ENCODE results near the gene FCGR3A.
A peak's percentile ranks its signal among the peaks of the same experiment; 100 is the strongest.
"Not testable (repeated sequence)": the region's sequence is repeated elsewhere in the genome, so short reads cannot be mapped to it uniquely, and the experiment has no call there.

FCGR3A gene

DNA sequence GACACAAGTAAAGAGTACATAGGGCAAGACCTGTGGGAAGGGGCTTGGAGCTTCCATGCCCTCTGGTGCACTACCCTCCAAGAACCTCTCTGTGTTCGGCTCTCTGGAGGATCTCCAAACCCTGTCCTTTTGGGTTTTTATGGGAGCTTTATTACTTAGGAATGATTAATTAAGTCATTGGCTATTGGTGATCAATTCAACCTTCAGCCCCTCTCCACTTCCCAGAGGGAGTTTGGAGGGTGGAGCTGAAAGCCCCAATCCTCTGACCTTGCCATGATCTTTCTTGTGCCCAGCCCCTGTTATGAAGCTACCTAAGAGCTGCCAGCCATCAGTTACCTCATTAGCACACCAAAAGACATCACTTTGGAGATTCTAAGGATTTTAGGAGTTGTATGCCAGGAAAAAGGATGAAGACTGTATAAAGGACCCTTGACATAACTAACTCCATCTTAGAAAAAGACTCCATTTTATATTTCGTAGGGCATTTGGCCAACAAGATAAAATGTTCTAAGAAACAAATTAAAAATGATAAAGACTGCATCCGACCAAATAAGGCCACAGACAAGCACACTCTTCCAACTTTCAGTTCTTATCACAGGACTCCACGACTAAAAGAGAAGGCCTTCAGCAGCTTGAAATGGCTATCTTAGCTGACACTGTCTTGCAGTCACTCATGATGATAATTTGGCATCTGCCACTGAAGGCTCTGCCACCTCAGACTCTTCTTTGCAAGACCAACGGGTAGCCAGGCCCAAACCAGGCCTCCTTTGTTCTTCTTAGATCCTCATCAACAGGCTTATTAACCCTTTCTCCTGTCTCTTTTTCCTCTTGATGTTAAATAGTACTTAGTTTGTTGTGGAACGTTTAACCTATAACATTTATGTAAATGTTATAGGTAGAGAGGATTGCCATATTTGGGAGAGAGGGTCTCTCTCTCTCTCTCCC is 8.2 kb upstream of the FCGR3A start:
- DNase-seq (ENCODE audit: low spot score); FAIRE-seq: not testable (repeated sequence)

DNA sequence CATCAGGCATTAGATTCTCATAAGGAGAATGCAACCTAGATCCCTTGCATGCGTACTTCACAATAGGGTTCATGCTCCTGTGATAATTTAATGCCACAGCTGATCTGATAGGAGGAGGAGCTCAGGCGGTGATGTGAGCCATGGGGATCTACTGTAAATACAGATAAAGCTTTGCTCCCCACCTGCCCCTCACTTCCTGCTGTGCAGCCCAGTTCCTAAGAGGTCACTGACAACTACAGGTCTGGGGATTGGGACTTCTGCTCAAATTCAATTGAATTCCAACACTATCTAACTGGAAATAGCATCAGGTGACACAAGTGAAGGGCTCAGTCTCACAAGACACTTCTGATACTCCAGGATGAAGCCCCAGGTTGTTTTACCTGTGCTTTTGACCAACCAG is 7.4 kb upstream of the FCGR3A start:
- not testable (repeated sequence) for DNase-seq (ENCODE audit: low spot score)

DNA sequence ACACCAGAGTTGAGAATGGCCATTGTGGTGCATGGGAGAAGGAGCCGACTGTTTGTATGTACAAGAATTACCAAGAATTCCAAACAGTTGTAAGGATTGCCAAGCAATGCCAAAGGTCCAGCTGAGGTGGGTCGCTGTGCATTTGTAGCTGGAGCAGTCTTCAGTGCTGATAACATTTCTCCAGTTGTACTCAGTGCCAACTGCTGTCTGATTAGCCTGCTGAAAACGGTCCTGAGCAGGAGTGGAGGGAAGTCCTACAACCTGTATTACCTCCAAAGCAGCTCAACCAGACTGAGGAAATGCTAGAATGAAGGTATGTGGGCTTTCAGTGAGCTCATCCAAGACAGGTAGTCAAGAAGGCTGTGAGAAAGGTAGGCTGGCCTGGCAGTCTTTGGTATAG is 6.5 kb upstream of the FCGR3A start:
- not testable (repeated sequence) for DNase-seq (ENCODE audit: low spot score)

More for the DNA sequence above, 7.4 kb upstream of the FCGR3A start:
- not testable (repeated sequence) for FAIRE-seq

DNA sequence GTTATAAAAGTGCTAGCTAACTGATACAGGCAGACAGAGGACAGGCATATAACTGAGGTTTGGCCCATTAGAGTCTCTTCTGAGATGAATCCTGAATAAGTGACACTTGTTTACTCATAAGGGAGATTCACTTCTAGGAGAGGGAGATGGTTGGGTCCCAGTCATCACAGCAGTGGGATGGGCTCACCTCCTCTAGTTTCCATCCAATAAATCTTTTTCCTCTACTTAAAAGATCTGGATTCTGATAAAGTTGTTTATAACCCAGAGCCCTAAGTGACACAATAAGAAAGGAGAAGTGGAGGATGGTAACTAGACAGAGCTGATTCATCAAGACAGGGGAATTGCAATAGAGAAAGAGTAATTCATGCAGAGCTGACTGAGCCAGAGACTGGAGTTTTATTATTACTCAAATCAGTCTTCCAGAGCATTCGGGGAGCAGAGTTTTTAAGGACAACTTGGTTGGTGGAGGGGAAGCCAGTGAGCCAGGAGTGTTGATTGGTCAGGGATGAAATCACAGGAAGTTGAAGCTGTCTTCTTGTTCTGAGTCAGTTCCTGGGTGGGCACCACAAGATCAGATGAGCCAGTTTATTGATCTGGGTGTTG is 5.3 kb upstream of the FCGR3A start:
- DNase-seq (ENCODE audit: low spot score); FAIRE-seq: not testable (repeated sequence)

More for the DNA sequence above, 6.5 kb upstream of the FCGR3A start:
- FAIRE-seq: not testable (repeated sequence)

DNA sequence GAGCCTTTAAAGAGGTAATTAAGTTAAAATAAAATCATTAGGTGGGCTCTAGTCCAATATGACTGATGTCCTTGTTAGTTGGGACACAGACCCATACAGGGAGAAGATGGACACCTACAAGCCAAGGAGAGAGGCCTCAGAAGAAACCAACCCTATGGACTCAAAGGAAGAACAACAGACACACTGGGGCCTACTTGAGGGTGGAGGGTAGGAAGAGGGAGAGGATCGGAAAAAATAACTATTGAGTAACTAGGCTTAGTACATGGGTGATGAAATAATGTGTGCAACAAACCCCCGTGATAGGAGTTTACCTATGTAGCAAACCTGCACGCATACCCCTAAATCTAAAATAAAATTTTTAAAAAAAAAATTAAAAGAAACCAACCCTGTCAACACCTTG is 4.7 kb upstream of the FCGR3A start:
- not testable (repeated sequence) for FAIRE-seq; DNase-seq (ENCODE audit: low spot score)

DNA sequence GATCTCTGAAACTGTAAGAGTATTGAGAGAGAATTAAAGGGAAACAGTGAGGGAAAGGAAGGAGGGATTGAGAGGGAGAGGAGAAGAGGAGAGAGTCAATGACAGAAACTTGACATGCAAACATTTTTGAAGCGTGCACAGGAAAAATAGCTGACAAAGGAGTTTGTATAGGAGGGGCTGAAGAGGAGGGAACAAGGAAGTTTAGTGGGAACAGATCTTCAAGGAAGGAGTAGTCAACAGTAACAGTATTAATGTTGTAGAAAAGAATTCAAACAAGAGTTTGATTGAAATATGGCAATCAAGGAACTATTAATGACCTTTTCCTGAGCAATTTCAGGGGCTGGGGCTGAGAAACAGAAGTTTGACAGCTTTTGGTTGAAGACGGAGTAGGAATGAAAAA is 4.0 kb upstream of the FCGR3A start:
- not testable (repeated sequence) for DNase-seq (ENCODE audit: low spot score); FAIRE-seq

DNA sequence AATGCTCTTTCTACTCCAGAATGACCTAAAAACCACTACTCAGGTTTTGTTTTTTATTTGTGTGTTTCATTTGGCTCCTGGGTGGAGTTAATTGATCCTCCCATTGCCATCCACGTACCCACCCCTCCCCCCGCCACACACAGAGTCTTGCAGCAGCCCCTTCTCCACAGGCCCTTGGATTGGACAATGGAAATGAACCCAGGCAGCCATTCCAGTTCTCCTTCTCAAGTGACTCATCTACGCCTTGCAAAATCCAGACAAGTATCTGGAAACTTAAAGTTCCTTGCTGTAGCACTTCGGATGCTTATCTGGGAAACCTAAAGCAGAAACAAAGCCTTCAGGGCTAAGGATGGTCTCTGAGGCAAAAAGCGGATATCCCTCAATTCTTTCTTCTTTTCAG is 1.3 kb upstream of the FCGR3A start:
- DNase-seq (ENCODE audit: low spot score); FAIRE-seq: not testable (repeated sequence)

DNA sequence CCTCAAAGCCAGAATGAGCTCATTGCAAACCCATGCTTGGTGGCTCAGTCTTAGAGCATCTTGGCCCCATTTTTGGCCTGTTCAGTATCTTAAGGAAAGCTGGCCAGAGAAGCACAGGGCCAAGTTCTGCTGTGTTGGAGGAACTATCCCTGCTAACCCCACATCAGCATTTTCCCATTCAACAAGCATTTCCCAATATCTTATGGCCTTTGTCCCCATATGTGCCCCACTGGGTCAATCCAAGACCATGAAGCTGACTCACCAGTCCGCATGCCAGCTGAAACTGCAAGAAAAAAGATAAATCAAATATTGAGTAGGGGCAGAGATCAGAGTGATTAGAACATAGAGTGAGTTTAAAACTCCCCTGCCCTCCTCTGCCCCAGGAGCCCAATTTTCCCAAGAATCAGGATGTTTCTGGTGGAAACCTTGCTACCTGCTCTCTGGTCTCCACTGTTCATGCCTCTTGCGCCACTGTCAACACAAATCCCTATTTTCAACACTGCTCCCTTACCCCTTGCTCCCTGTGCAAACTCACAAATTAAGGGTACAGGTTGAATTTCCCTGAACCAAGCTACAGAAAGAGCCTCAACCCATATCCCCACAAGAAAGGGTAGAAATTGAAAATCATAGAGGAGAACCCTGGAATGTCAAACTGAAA is 740 bp downstream of the FCGR3A start:
- FAIRE-seq; DNase-seq (ENCODE audit: low spot score): not testable (repeated sequence)

DNA sequence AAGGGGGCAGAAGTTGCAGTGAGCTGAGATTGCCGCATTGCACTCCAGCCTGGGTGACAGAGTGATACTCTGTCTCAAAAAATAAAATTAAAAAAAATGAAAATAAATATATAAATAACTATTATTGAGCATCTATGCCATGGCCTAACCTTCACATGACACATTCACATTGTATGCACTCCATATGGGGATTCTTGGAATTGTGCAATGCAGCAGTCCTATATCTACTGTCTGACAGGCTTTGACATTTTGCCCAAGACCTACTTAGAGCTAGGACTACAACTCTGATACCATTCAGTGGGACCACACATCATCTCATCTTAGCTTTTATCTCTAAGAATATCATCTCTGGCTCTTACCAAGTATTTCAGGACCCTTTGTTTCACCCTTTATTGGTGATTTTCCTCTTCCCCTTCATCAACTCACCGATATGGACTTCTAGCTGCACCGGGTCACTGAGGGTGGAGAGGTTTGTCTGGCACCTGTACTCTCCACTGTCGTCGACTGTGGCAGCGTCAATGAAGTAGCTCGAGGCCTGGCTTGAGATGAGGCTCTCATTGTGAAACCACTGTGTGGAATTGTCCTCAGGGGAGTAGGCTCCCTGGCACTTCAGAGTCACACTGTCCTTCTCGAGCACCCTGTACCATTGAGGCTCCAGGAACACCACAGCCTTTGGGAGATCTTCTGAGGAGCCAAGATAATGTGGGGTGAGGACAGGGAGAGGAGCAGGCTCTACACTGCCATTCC is 1.4 kb downstream of the FCGR3A start:
- FAIRE-seq; DNase-seq (ENCODE audit: low spot score): not testable (repeated sequence)

DNA sequence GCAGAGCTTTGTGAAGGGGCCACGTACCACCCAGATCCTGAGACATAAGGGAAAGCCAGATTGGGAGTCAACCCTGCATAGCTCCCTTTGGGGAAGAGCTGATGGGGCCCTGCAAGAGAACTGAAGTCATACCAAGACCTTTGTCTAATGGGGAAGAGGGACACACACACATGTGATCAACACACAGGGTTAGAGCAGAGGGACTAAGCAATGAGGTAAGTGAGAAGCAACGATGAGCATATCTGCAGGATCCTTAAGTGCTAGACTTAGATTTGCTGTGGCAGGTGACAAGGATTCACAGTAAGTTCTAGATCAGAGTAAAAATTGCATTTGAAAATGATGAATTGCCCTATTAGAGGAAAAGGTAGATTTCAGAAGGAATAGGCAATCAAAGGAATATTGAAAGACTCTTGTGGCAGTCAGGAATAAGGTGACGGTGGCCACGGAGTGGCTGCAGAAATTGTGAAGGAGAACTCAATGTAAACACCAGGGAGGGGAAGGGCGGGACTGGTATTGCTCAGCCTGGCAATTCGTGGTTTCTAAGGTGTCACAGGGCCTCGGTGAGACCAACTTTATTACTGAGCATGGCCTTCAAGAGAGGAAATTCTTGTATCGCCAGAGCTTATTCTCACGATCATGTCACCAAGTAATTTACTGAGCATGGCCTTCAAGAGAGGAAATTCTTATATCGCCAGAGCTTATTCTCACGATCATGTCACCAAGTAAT is 4.5 kb downstream of the FCGR3A start:
- not testable (repeated sequence) for DNase-seq (ENCODE audit: low spot score); FAIRE-seq

DNA sequence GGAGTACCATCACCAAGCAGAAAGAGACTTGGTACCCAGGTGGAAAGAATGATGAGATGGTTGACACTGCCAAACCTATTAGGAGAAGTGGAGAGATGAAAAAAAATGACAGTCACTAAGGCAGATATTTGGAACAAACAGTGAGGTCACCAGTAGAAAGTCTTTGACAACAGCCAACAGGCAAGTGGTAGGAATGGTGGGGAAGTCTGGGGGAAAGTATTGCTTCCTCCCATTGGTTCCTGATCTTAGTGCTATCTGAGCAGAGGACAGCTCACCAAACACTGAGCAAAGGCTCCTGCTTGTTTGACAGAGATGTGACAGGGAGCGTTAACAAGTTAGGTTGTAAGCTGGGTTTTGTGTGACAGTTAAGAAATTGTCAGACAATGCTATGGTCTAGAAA is 6.5 kb downstream of the FCGR3A start:
- not testable (repeated sequence) for DNase-seq (ENCODE audit: low spot score); FAIRE-seq

DNA sequence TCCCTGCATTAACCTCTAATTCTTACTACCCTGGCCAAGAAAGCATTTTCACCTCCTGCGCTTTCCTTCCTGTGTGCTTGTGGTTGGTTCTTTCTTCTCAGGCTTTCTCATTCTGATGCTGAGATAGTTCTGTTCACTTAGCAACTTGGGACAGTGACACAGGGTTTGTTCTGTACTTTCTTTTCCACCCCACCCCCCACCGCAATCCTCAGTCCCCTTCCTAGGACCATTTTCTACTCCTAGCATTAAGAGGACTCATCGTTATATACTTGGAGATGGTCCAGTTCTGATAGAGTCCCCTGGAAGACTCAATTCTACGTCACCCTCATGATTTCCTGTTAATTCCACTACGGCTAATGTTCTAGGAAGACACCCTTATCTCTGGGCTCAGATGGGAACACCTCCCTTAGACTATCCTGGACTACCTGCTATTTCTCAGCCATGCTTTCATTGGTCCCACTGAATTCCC is 7.5 kb downstream of the FCGR3A start:
- FAIRE-seq; DNase-seq (ENCODE audit: low spot score): not testable (repeated sequence)

DNA sequence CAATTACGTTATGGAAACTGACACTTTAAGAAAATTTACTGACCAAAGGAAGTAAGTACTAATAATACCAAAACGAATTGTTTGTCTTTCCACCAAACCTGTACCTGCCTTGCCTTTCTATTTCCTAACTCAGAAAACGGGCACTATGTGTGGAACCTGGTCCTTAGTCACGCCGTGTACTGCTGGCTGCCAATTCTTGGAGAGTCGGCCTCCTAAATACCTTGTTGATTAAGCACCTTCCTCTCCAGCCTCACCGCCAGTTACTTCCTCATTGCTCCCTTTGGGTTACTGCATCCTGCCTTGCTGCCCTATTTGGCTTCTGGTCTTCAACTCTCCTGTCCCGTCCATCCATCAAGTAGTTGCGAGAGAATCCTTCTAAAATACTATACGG is 9.1 kb downstream of the FCGR3A start:
- not testable (repeated sequence) for DNase-seq (ENCODE audit: low spot score); FAIRE-seq

DNA sequence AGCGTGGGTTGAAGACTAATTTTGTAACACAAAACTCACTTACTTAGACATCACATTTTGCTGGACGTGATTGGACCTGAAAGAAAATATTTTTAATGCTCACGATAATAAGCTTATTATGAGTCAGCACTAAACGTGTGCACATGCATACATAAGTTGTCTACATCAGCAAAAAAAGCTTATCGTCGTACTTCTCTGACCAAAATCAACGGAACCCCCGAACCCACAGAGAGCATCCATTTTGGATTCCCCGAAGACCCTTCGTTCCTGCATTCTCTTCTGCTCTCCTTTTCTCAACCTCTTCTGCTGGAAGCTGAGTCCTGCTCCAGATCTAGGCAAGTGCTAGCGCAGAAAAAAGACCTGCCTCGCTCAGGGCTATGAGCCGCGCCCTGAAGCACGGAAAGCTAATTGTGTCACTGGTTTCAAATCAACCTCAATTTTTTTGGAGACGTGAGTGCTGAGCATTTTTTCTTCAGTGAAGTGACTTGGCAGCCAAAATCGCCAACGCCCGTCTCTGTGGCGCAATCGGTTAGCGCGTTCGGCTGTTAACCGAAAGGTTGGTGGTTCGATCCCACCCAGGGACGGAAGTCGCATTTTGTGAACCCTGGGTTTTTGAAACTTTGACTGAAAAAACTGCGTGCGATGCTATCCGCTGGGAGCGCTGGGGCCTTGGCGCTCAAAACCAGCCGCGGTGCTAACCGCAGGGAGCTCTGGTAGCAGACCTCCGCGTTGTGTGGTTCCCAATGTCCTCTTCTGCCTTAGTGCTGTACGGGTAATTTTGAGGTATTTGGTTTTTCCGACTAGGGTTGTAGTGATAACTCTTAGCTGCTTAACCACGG is 9.7 kb downstream of the FCGR3A start:
- FAIRE-seq: not testable (repeated sequence)
- peak; percentile 72 for DNase-seq (ENCODE audit: low spot score)

DNA sequence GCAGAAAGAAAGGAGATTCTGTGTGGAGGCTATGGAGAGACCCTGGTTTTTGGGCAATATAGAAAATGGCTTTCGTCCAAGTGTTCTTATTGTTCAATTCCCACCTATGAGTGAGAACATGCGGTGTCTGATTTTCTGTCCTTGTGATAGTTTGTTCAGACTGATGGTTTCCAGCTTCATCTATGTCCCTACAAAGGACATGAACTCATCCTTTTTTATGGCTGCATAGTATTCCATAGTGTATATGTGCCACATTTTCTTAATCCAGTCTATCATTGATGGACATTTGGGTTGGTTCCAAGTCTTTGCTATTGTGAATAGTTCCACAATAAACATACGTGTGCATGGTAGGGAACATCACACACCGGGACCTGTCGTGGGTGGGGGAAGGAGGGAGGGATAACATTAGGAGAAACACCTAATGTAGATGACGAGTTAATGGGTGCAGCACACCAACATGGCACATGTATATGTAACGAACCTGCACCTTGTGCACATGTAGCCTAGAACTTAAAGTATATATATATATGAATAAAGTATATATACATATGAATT is 10.6 kb downstream of the FCGR3A start:
- not testable (repeated sequence) for DNase-seq (ENCODE audit: low spot score); FAIRE-seq

DNA sequence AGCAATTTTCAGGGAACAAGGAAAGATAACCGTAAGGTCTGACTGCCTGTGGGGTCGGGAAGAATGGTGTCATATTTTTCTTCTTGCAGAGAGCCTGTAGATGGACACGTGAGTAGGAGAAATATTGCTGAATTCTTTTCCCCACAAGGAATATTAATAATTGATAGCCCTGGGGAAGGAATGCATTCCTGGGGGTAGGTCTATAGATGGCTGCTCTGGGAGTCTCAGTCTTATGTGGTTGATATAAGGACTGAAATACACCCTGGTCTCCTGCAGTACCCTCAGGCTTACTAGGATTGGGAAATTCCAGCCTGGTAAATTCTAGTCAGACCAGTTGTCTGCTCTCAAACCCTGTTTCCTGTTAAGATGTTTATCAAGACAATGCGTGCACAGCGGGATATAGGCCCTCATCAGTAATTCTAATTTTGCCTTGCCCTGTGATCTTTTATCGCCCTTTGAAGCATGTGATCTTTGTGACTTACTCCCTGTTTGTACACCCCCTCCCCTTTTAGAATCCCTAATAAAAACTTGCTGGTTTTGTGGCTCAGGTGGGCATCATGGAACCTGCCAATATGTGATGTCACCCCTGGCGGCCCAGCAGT is 12.4 kb downstream of the FCGR3A start:
- FAIRE-seq; DNase-seq (ENCODE audit: low spot score): not testable (repeated sequence)

DNA sequence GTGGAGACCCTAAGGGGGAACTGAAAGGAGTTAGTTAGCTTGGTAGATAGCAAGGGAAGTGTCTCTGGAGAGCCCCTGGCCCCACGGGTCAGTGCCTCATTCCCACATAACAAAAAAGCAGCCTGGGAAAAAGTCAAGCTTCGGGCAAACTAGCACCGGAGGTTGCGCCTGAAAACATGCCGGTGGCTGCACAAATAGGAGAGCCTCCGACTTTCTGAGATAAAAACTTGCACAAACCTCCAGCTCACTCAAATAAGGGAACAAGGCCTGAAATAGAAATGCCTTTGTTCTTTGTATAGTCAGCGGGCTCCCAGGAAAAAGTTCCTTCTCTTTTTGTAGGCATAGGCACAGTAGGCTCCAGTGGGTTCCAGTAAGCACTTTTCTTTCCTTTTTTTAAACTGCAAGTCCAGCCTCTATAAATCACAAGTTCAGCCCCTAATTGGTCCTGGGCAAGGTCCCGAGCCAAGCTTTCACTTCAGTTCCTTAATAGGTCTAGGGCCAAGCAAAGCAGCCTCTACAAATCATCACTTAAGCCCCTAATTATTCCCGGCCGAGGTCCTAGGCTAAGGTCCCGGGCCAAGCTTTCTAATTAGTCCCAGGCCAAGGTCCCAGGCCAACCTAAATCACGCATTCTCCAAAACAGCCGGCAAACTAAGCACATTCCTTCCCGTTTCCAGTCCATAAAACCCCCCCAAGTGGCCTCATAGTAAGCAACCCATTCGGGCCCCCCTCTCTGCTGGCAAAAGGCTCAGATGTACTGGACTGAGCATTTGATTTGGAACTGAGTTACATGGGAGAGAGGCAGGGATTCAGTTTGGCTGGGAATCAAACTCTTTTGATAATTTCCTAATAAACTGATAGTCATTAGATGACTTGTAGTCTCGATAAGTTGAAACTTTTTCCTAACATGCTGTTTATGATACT is 16.7 kb downstream of the FCGR3A start:
- DNase-seq (ENCODE audit: low spot score); FAIRE-seq: not testable (repeated sequence)

All from RCC 7860 (cell line).